GM18858 (cell line): ENCODE results near the gene PRICKLE2.

ENCODE experiments used
- ATAC-seq: cut with Tn5 transposase; IDR thresholded peaks from one replicate; pipeline ENCODE4 v1.9.1; 2021; ENCODE audit not compliant: unreplicated experiment

PRICKLE2 gene

GRCh38 chr3:64080616-64081234 lies 144.5 kb downstream of the PRICKLE2 start:
- no peak for ATAC-seq

GRCh38 chr3:64079369-64080150 lies 145.7 kb downstream of the PRICKLE2 start:
- no peak for ATAC-seq

- no peak for ATAC-seq
Observed at GRCh38 chr3:64078966-64079365, 146.3 kb downstream of the PRICKLE2 start.

GRCh38 chr3:64074895-64075679 lies 150.2 kb downstream of the PRICKLE2 start:
- ATAC-seq = no peak

- ATAC-seq = no peak
Observed at GRCh38 chr3:64074060-64074459, 151.2 kb downstream of the PRICKLE2 start.

- no peak for ATAC-seq
Observed at GRCh38 chr3:64073158-64073761, 152.0 kb downstream of the PRICKLE2 start.

- no peak for ATAC-seq
Observed at GRCh38 chr3:64072126-64072525, 153.1 kb downstream of the PRICKLE2 start.

- ATAC-seq = no peak
Observed at GRCh38 chr3:64070704-64071103, 154.6 kb downstream of the PRICKLE2 start.

GRCh38 chr3:64067506-64068346 lies 157.5 kb downstream of the PRICKLE2 start:
- ATAC-seq = no peak

- ATAC-seq = no peak
Observed at GRCh38 chr3:64064804-64065203, 160.5 kb downstream of the PRICKLE2 start.

- ATAC-seq = no peak
Observed at GRCh38 chr3:64063983-64064438, 161.3 kb downstream of the PRICKLE2 start.

- ATAC-seq = no peak
Observed at GRCh38 chr3:64063207-64063982, 161.9 kb downstream of the PRICKLE2 start.

GRCh38 chr3:64061628-64062027 lies 163.6 kb downstream of the PRICKLE2 start:
- no peak for ATAC-seq

GRCh38 chr3:64059484-64060175 lies 165.6 kb downstream of the PRICKLE2 start:
- no peak for ATAC-seq

- ATAC-seq = no peak
Observed at GRCh38 chr3:64058566-64058965, 166.7 kb downstream of the PRICKLE2 start.

GRCh38 chr3:64057231-64057630 lies 168.0 kb downstream of the PRICKLE2 start:
- no peak for ATAC-seq

GRCh38 chr3:64056606-64057180 lies 168.6 kb downstream of the PRICKLE2 start:
- no peak for ATAC-seq

GRCh38 chr3:64055076-64055475 lies 170.2 kb downstream of the PRICKLE2 start:
- ATAC-seq = no peak

GRCh38 chr3:64054488-64054887 lies 170.8 kb downstream of the PRICKLE2 start:
- no peak for ATAC-seq
